NOMO-1 (cell line): ENCODE results near the gene IGSF11.
"Not testable (repeated sequence)": the region's sequence is repeated elsewhere in the genome, so short reads cannot be mapped to it uniquely, and the experiment has no call there.

ENCODE experiments used
- DNase-seq, 2 experiments: peaks; one replicate each; lab custom pipeline; 2025; ENCODE audit not compliant: unreplicated experiment in 2 of 2; lab: John Stamatoyannopoulos, UW

Gene IGSF11

GRCh38 chr3:119034256-119035013, at the start of gene IGSF11:
IGSF11 (minus strand) TSS chr3:119034846; CDS start chr3:119034582, 264 bp downstream.
- DNase-seq, result peak; percentile 14 to 15

GRCh38 chr3:119080364-119080763, 45.7 kb upstream of the IGSF11 start:
- no peak for DNase-seq

GRCh38 chr3:119073258-119074001, 38.8 kb upstream of the IGSF11 start:
- DNase-seq, result no peak

GRCh38 chr3:119072451-119072850, 37.8 kb upstream of the IGSF11 start:
- not testable (repeated sequence) for DNase-seq

- DNase-seq, result peak in 1 of 2 experiments; percentile 10
Measured at GRCh38 chr3:119069725-119070124, 35.1 kb upstream of the IGSF11 start.

GRCh38 chr3:119063471-119063870, 28.8 kb upstream of the IGSF11 start:
- DNase-seq, result no peak

- DNase-seq, result no peak
Measured at GRCh38 chr3:119062892-119063291, 28.2 kb upstream of the IGSF11 start.

GRCh38 chr3:119044593-119044992, 9.9 kb upstream of the IGSF11 start:
- DNase-seq, result no peak

GRCh38 chr3:119042162-119042561, 7.5 kb upstream of the IGSF11 start:
- DNase-seq, result no peak

- no peak for DNase-seq
Measured at GRCh38 chr3:119035014-119035346, 334 bp upstream of the IGSF11 start.

GRCh38 chr3:119033393-119034255, 1.0 kb downstream of the IGSF11 start:
- no peak for DNase-seq

GRCh38 chr3:119025171-119025795, 9.4 kb downstream of the IGSF11 start:
- no peak for DNase-seq

- DNase-seq, result no peak
Measured at GRCh38 chr3:119019767-119020518, 14.7 kb downstream of the IGSF11 start.

GRCh38 chr3:119018690-119019463, 15.8 kb downstream of the IGSF11 start:
- DNase-seq, result no peak

GRCh38 chr3:119015942-119016341, 18.7 kb downstream of the IGSF11 start:
- no peak for DNase-seq

- no peak for DNase-seq
Measured at GRCh38 chr3:119013951-119014350, 20.7 kb downstream of the IGSF11 start.

- DNase-seq, result no peak
Measured at GRCh38 chr3:119011528-119011927, 23.1 kb downstream of the IGSF11 start.

GRCh38 chr3:118997190-118997589, 37.5 kb downstream of the IGSF11 start:
- no peak for DNase-seq

- DNase-seq, result no peak
Measured at GRCh38 chr3:118991775-118992174, 42.9 kb downstream of the IGSF11 start.
